GM19468 (cell line): ENCODE data around the gene SRL.
"Not testable (repeated sequence)": the region's sequence is repeated elsewhere in the genome, so short reads cannot be mapped to it uniquely, and the experiment has no call there.

Experiments
- ATAC-seq: cut with Tn5 transposase; IDR thresholded peaks from one replicate; pipeline ENCODE4 v1.9.1; 2021; ENCODE audit warnings: mild to moderate bottlenecking, moderate library complexity, moderate number of reproducible peaks; ENCODE audit not compliant: unreplicated experiment; ENCODE audit errors: extremely low read depth

Gene SRL

GRCh38 chr16:4175849-4176248 lies 66.0 kb downstream of the SRL start:
- ATAC-seq: no peak

DNA sequence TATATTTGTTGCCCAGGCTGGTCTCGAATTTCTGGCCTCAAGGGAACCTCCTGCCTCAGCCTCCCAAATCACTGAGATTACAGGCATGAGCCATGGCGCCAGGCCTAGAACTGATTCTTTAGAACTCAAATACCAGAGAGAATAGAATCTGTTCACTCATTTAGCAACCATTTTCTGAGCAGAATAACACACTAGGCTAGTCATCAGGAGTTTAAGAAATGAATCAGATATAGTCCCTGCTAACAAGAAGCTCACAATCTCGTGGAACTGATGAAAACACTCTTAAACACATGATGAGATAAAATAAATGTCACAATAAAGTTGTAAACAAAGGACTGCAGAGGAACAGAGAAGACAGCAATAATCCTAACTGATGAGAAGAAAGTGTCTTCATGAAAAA lies 69.8 kb downstream of the SRL start:
- no peak for ATAC-seq

DNA sequence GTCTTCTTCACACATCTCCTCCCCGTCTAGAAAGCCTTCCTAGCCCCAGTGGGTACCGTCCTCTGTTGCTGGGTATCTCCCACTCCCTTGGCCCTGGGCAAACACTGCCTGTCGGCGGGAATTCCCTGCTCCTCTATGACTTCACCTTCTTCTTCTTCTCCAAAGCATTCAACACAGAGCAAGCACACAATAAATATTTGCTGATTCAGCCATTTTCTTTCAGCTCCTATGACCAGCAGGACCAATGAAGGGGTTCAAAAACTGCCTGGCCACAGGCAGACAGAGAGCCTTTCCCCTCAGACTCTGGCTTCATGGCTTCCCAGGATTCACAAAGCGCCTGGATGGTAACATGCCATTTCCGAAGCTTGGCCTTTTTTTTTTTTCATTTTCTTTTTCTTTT lies 72.5 kb downstream of the SRL start:
- ATAC-seq: no peak

DNA sequence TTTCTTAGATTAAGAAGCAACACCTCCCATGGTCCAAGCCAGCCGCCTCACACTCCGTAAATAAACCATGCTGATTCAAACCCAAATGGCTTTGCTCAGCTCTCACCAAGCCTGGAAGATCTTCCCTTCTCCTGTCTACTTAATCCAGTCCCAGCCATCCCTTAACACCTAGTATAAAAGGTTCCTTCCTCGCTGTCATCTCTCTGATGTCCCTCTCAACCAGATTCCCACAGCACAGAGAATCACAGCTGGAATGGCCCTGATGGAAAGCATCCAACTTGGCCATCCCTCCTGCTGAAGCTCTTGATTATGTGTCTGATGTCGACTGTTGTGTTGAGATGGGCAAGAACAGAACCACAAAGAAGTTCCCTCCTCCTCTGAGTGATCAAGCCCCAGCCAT lies 75.1 kb downstream of the SRL start:
- no peak for ATAC-seq

DNA sequence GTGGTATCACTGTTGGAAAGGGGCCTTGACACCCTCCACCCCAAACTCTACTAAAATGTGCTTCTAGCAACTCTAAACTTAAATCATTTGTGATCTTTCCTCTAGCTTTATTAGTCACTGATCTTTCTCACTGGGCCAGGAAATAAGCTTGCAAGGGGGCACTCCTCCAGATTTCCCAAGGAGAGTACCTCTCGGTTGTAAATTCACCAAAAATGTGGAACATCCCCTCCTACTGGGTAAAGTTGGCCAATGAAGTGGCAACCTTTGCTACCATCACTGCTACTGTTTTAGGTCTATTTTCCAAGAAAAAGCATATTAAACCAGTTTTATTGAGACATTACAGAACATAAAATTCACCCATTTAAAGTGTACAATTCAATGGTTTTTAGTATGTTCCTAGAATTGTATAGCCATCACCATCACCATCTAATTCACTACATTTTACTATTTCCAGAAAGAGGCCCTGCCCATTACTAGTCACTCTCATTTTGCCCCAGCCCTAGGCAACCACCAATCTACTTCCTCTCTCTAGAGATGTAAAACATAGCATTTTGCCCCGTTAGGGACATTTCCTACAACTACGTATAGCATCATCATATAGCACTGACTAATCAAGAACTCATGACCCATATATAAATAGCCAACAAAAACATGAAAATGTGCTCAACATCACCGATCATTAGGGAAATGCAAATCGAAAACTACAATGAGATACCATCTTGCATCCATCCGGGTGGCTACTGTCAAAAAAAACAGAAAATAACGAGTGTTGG lies 81.0 kb downstream of the SRL start:
- ATAC-seq: no peak

GRCh38 chr16:4159726-4160125 lies 82.2 kb downstream of the SRL start:
- ATAC-seq: no peak

DNA sequence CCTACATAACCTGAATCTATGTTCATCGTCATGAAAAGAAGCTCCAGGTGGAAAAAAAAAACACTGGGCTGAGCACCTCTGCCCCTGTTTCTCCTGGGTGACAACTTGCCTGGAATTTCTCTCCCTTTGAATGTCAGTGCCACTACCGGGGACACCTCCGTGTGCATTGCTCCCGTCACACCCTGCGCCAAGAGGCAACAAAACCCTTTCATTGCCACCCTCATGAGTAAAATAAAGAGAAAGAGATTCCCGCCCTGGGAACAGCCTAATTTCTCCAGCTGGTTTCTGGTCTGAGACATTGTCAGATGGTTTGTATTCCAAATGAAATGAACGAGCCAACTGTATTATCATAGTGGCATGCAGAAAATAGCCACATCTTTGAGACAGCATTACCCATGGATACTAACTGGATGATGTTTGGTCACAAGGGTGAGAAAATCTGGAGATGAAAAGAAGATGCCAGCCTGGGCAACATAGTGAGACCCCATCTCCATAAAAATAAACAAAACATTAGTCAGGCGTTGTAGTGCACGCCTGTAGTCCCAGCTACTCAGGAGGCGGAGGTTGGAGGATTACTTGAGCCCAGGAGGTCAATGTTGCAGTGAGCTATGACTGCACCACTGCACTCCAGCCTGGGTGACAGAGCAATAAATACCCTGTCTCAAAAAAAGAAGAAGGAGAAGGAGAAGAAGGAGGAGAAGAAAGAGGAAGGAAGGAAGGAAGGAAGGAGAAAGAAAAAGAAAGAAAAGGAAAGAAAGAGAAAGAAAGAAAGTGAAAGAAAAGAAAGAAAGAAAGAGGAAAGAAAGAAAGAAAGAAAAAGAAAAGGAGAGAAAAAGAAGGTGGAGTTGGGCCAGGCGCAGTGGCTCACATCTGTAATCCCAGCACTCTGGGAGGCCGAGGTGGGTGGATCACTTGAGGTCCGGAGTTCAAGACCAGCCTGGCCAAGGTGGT lies 83.5 kb downstream of the SRL start:
- ATAC-seq: no peak

DNA sequence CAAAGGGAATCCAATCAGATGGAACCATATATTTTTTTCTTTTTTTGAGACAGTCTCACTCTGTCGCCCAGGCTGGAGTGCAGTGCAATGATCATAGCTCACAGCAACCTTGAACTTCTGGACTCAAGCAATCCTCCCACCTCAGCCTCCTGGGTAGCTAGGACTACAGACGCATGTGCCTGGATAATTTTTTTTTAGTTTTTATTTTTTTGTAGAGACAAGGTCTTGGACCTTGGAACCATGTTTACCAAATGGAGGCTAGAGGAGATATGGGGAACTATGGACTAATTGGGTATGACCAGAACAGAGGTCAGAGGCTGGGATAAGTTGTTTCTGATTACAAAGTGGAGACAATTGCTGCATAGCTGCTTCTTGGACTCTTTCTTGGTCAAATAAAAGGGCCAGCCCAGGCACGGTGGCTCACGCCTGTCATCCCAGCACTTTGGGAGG lies 84.5 kb downstream of the SRL start:
- ATAC-seq: no peak

- not testable (repeated sequence) for ATAC-seq
Measured at GRCh38 chr16:4156503-4156902, 85.4 kb downstream of the SRL start.

GRCh38 chr16:4153364-4153763 lies 88.5 kb downstream of the SRL start:
- not testable (repeated sequence) for ATAC-seq

- ATAC-seq: no peak
Measured at GRCh38 chr16:4152267-4152666, 89.6 kb downstream of the SRL start.

DNA sequence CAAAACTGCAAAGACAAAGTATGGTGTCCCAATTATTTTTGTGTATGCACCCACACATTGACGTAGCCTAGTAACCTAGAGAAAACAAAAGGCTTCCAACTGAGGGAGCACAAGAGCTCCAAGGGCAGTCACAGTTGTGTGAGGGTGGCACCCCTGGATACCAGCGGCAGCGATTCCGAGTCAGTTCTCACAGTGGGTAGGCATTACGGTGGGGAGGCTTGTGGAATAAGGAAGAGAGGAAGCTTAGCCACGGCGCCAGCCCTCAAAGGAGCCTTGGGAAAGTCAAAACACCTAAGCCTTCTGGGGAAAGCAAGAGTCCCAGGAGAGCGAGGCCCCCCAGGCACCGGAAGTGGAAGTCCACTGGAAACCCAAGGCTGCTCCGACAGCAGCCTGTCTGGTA lies 94.6 kb downstream of the SRL start:
- ATAC-seq: no peak

- no peak for ATAC-seq
Measured at GRCh38 chr16:4142268-4142667, 99.6 kb downstream of the SRL start.

DNA sequence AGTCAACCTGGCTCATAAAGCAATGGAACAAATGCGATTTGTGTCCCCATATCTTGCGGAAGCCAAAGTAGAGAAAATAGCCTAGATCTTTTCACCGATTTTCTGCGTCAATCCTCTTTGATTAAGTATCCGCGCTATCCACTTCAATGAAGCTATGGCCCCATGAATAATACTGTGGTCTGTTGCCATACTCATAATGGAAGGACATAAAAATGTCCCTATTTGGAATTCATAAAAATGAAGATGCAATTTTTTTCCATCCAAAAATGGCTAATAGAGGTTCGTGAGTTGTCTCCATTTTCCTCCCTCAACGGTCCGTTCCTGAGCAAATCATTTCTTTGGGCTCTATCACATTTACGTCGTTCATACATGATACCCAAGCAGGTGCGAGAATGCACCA lies 100.3 kb downstream of the SRL start:
- ATAC-seq: no peak

DNA sequence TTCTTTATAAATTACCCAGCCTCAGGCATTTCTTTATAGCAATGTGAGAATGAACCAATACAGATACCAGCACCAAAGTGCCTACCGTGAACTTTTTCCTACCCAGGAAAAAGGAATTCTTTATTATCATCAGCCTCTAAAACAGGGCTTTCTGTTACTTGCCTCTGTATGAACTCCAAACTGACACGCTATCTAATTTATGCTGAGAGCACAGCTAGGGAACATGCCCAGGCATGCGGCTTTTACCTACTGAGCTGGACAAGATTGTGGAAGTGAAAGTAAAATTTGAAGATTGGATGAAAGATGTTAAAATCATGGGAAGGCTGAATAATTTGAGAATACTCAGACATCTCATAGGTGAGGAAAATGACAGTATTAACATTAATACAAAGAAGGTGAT lies 101.2 kb downstream of the SRL start:
- ATAC-seq: no peak

- ATAC-seq: no peak
Measured at GRCh38 chr16:4139968-4140367, 101.9 kb downstream of the SRL start.
